Subcutaneous adipose tissue (tissue), 4 donors: ENCODE results near the gene DBN1. TPM values are rescaled to one million over a fixed set of nuclear protein-coding genes. Genes with fewer than 3 reads are reported as not detected.

Source experiments
- CTCF ChIP-seq: fragments of 450-650 bp; IDR thresholded peaks from one replicate; pipeline ENCODE4 v1.5.1; 2016; ENCODE audit warnings: low read depth, mild to moderate bottlenecking, control low read depth, antibody characterized with exemption, moderate library complexity
- total RNA-seq, 4 donors: library from RNA; depleted of rRNA; stranded (reverse); fragments of >200 nt; gene quantifications; one replicate each; pipeline ENCODE4 v1.1.0, GENCODE V29; 2016

The DBN1 gene
- total RNA-seq, 4 donors from 2014 or later: 25.2 to 50.9 (median 37.6) TPM

GRCh38 chr5:177453852-177454396, 19.5 kb downstream of the DBN1 start:
- no peak for TF ChIP-seq CTCF

- TF ChIP-seq CTCF: no peak
Observed at GRCh38 chr5:177452688-177453638, 20.5 kb downstream of the DBN1 start.

- TF ChIP-seq CTCF: no peak
Observed at GRCh38 chr5:177450667-177451424, 22.6 kb downstream of the DBN1 start.

- TF ChIP-seq CTCF: no peak
Observed at GRCh38 chr5:177449140-177450061, 24.0 kb downstream of the DBN1 start.

GRCh38 chr5:177448244-177448950, 25.0 kb downstream of the DBN1 start:
- no peak for TF ChIP-seq CTCF

GRCh38 chr5:177447611-177448243, 25.7 kb downstream of the DBN1 start:
- TF ChIP-seq CTCF: no peak
